Stimulated activated naive CD4-positive, alpha-beta T cell treated with Interleukin-2 at 50 U/mL for 16 hours (primary cell): ENCODE data around the gene C6orf47.

Experiments
- DNase-seq: peaks from one replicate; lab custom pipeline; 2025; lab: John Stamatoyannopoulos, UW

Gene C6orf47

GRCh38 chr6:31687860-31688693, 27.5 kb upstream of the C6orf47 start:
- DNase-seq = no peak

- no peak for DNase-seq
Measured at GRCh38 chr6:31687321-31687720, 26.7 kb upstream of the C6orf47 start.

- no peak for DNase-seq
Measured at GRCh38 chr6:31686483-31686882, 25.9 kb upstream of the C6orf47 start.

GRCh38 chr6:31683591-31683990, 23.0 kb upstream of the C6orf47 start:
- no peak for DNase-seq

GRCh38 chr6:31681135-31681671, 20.6 kb upstream of the C6orf47 start:
- DNase-seq = peak; percentile 30

GRCh38 chr6:31680226-31681134, 19.9 kb upstream of the C6orf47 start, which contains the start of gene LY6G5C:
Gene LY6G5C, minus strand, starts transcription at chr6:31681067. Its CDS starts 694 bp downstream, at chr6:31680373.
- peak; percentile 64 for DNase-seq

GRCh38 chr6:31677955-31678354, 17.4 kb upstream of the C6orf47 start:
- no peak for DNase-seq

GRCh38 chr6:31676904-31677303, 16.3 kb upstream of the C6orf47 start:
- no peak for DNase-seq

GRCh38 chr6:31676322-31676903, 15.8 kb upstream of the C6orf47 start:
- DNase-seq = no peak

GRCh38 chr6:31669676-31670075, 9.1 kb upstream of the C6orf47 start, which contains the start of gene LY6G5B:
Gene LY6G5B, plus strand, starts transcription at chr6:31669976. Its CDS starts 975 bp downstream, at chr6:31670951.
- no peak for DNase-seq

GRCh38 chr6:31666337-31666965, 5.9 kb upstream of the C6orf47 start:
- no peak for DNase-seq

GRCh38 chr6:31665501-31666336, 5.1 kb upstream of the C6orf47 start, which contains the start of gene CSNK2B:
Gene CSNK2B, plus strand, starts transcription at chr6:31666080. Its CDS starts 752 bp downstream, at chr6:31666832.
- DNase-seq = peak; percentile 99

- peak; percentile 87 for DNase-seq
Measured at GRCh38 chr6:31664790-31665500, 4.4 kb upstream of the C6orf47 start, which contains the start of gene GPANK1. Gene GPANK1, minus strand, starts transcription at chr6:31664997. Its CDS starts 519 bp downstream, at chr6:31664478.

- no peak for DNase-seq
Measured at GRCh38 chr6:31663961-31664789, 3.6 kb upstream of the C6orf47 start.

GRCh38 chr6:31663126-31663960, 2.8 kb upstream of the C6orf47 start:
- no peak for DNase-seq

- no peak for DNase-seq
Measured at GRCh38 chr6:31662124-31662723, 1.6 kb upstream of the C6orf47 start.
